ENCODE measurements around the gene ZNF611. TPM values are rescaled to one million over a fixed set of nuclear protein-coding genes. Genes with fewer than 3 reads are reported as not detected.
"Not testable (repeated sequence)": the region's sequence is repeated elsewhere in the genome, so short reads cannot be mapped to it uniquely, and the experiment has no call there.

The ZNF611 gene
- total and polyA plus RNA-seq, 9 of the 15 experiments (the other 6 are each of a cell fraction or from before 2014, with no cell fraction given) = 3.7 to 29.6 (median 12.8) TPM

DNA sequence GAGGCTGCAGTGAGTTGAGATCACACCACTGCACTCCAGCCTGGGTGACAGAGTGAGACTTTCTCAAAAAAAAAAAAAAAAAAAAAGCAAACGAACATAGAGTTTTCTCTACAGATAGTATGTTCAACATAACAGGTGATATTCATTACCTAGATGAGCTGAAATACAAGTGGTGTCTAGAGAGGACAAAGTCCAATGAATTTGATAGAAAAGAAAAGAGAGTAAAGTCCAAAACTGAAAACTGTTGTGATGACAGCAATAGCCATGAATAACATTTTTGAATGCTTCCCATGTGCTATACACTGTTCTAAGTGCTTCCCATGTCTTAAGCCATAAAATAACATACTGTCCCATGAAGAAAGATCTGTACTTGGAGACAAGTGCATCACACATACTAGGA is 53.6 kb downstream of the ZNF611 start:
- H3K4me2 ChIP-seq (ENCODE audit: insufficient read depth, low read length); H3K9me3 ChIP-seq (replicated peaks; ENCODE audit: control insufficient read depth, insufficient read depth, low read depth, low read length); CTCF ChIA-PET (ENCODE audit: low intra/inter-chr PET ratio); H3K27me3 ChIP-seq (ENCODE audit: control insufficient read depth in 2 of 2, insufficient read depth in 2 of 2, low read length in 2 of 2); H3K9ac ChIP-seq (ENCODE audit: insufficient read depth in 1 of 2, low read depth in 2 of 2, low read length in 2 of 2); H3K9me1 ChIP-seq (ENCODE audit: control insufficient read depth, insufficient read depth, low read length); intact Hi-C loops (cut with micrococcal nuclease); H3K4me3 ChIP-seq; BruUV-seq (replicated peaks); H2AFZ ChIP-seq (ENCODE audit: low read depth, low read length); H3K4me1 ChIP-seq (replicated peaks in 1 of 2; ENCODE audit: control insufficient read depth in 2 of 2, insufficient read depth in 2 of 2, low read length in 2 of 2); H3K27ac ChIP-seq (ENCODE audit: extremely low read depth, low read depth, low read length); FAIRE-seq; ATAC-seq; H4K20me1 ChIP-seq (replicated peaks; ENCODE audit: control insufficient read depth, insufficient read depth, low read length); DNase-seq (ENCODE audit: extremely low read depth in 1 of 4, low spot score in 3 of 4): not testable (repeated sequence)
- in situ Hi-C loops (cut with MboI) = loop anchor here (5.0 kb wide), 1 partner anchor 296 kb away; no protein-coding TSS in a partner anchor
- POLR2A ChIA-PET = interaction anchor here (0.8 to 1.4 kb wide), 2 partner anchors 9 to 12 kb away, joined by 3 to 4 read pairs; no protein-coding TSS in a partner anchor
- Histone ChIP-seq H3K36me3 (ENCODE audit: control insufficient read depth, insufficient read depth, low read length) (peaks cover 38% of the 10 kb centered on the region; the same call in 2 of the 3 replicates), H3K79me2 (ENCODE audit: control insufficient read depth, insufficient read depth, low read length) (peaks cover 83% of the 10 kb centered on the region)
- WGBS (ENCODE audit: insufficient coverage, low coverage, missing lambda C conversion rate) = no CpG with 5 or more reads among the region's 1 CpG

DNA sequence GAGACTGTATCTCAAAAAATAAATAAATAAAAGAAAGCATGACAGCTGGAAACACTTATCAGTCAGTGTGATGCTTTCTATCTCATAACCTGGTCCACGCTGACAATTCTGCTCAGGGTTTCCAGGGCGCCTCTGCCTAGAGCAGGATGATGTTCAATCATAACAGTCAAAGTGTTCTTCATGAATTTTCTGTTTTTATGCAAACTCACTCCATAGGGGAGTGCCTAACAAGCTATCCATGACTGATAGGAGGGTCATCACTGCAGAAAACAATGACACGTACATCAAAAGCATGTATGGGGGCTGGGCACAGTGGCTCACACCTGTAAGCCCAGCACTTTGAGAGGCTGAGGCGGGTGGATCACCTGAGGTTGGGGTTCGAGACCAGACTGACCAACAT is 55.2 kb downstream of the ZNF611 start:
- DNase-seq (ENCODE audit: extremely low read depth in 1 of 4, low spot score in 3 of 4) (peak in 2 of 4 experiments; percentile 15 to 20), ATAC-seq (peak; percentile 63), FAIRE-seq (no peak)
- Histone ChIP-seq H3K4me1 (replicated peaks in 1 of 2; ENCODE audit: control insufficient read depth in 2 of 2, insufficient read depth in 2 of 2, low read length in 2 of 2) (peaks cover 6 to 18% of the 10 kb centered on the region in 2 experiments; a peak in 4 of 5 replicates), H3K36me3 (ENCODE audit: control insufficient read depth, insufficient read depth, low read length) (peaks cover 35% of the 10 kb centered on the region; the same call in 2 of the 3 replicates), H3K4me3 (no peak overlapping the region), H3K79me2 (ENCODE audit: control insufficient read depth, insufficient read depth, low read length) (peaks cover 81% of the 10 kb centered on the region), H3K9me3 (replicated peaks; ENCODE audit: control insufficient read depth, insufficient read depth, low read depth, low read length) (no peaks in the 10 kb centered on the region), H3K9me1 (ENCODE audit: control insufficient read depth, insufficient read depth, low read length) (no peaks in the 10 kb centered on the region), H3K9ac (ENCODE audit: insufficient read depth in 1 of 2, low read depth in 2 of 2, low read length in 2 of 2) (no peak overlapping the region), H3K4me2 (ENCODE audit: insufficient read depth, low read length) (no peak overlapping the region; the same call in 1 of the 2 replicates), H3K27ac (ENCODE audit: extremely low read depth, low read depth, low read length) (peak overlapping the region; percentile 10; the same call in 1 of the 3 replicates), H2AFZ (ENCODE audit: low read depth, low read length) (no peak overlapping the region), H3K27me3 (ENCODE audit: control insufficient read depth in 2 of 2, insufficient read depth in 2 of 2, low read length in 2 of 2) (no peaks in the 10 kb centered on the region), H4K20me1 (replicated peaks; ENCODE audit: control insufficient read depth, insufficient read depth, low read length) (0 out of 2 replicates have a peak, but pooled peaks cover 4% of the 10 kb centered on the region)
- CTCF ChIA-PET (ENCODE audit: low intra/inter-chr PET ratio) = no interaction called here
- POLR2A ChIA-PET = interaction anchor here (0.5 to 1.4 kb wide), 3 partner anchors 9 to 138 kb away, joined by 3 to 4 read pairs (median 3); no protein-coding TSS in a partner anchor
- in situ Hi-C loops (cut with MboI) (no loop called here), intact Hi-C loops (cut with micrococcal nuclease) (no loop called here)
- 56% methylated on average over 5 of the region's 5 CpGs for WGBS (ENCODE audit: insufficient coverage, low coverage, missing lambda C conversion rate)
- no TSS peak for BruUV-seq (replicated peaks)
- TF ChIP-seq ZNF316 (IDR thresholded peaks at IDR 0.05) = peak; percentile 22; the same call in 1 of the 2 replicates
- TF ChIP-seq PHF8 (IDR thresholded peaks at IDR 0.05; ENCODE audit: borderline replicate concordance, low read length) = no peak
- no peak for TF ChIP-seq RERE (CRISPR knock-in tag; IDR thresholded peaks at IDR 0.05; ENCODE audit: borderline replicate concordance)
- TF ChIP-seq MEIS2 (IDR thresholded peaks at IDR 0.05; ENCODE audit: partially characterized antibody) = peak; percentile 13
- TF ChIP-seq SREBF2 (CRISPR knock-in tag; IDR thresholded peaks at IDR 0.05) = no peak
- no peak for TF ChIP-seq TOE1 (IDR thresholded peaks at IDR 0.05; ENCODE audit: borderline replicate concordance)
- TF ChIP-seq TOE1 (CRISPR knock-in tag; IDR thresholded peaks at IDR 0.05; ENCODE audit: borderline replicate concordance, low read depth) = no peak

Data from K562 (cell line).